ENCODE measurements around the gene PRMT2.

Gene PRMT2

GRCh38 chr21:46610018-46610701 lies 25.3 kb upstream of the PRMT2 start:
- TF ChIP-seq NFIC (IDR thresholded peaks at IDR 0.05) (no peak), CEBPB (IDR thresholded peaks at IDR 0.05) (no peak), ZBTB7A (IDR thresholded peaks at IDR 0.05; ENCODE audit: low read depth) (no peak), RAD21 (IDR thresholded peaks at IDR 0.05; ENCODE audit: low read depth) (no peak), YY1 (IDR thresholded peaks at IDR 0.05; ENCODE audit: low read depth) (no peak), EP300 (IDR thresholded peaks at IDR 0.05; ENCODE audit: borderline replicate concordance) (no peak)

- TF ChIP-seq ZBTB7A (IDR thresholded peaks at IDR 0.05; ENCODE audit: low read depth), result no peak
Observed at GRCh38 chr21:46613391-46613790, 22.1 kb upstream of the PRMT2 start.

- TF ChIP-seq CREB1 (IDR thresholded peaks at IDR 0.05; ENCODE audit: low read depth) (no peak), TAF1 (IDR thresholded peaks at IDR 0.05; ENCODE audit: low read depth) (no peak), TCF12 (IDR thresholded peaks at IDR 0.05; ENCODE audit: low read depth) (no peak), RAD21 (IDR thresholded peaks at IDR 0.05; ENCODE audit: low read depth) (no peak), YY1 (IDR thresholded peaks at IDR 0.05; ENCODE audit: low read depth) (no peak), USF1 (IDR thresholded peaks at IDR 0.05) (no peak), NFIC (IDR thresholded peaks at IDR 0.05) (no peak), FOXM1 (IDR thresholded peaks at IDR 0.05; ENCODE audit: borderline replicate concordance, low read depth) (no peak), ZBTB7A (IDR thresholded peaks at IDR 0.05; ENCODE audit: low read depth) (no peak)
Observed at GRCh38 chr21:46616050-46616449, 19.4 kb upstream of the PRMT2 start.

GRCh38 chr21:46616656-46617055 lies 18.8 kb upstream of the PRMT2 start:
- no peak for TF ChIP-seq USF1 (IDR thresholded peaks at IDR 0.05)
- TF ChIP-seq TAF1 (IDR thresholded peaks at IDR 0.05; ENCODE audit: low read depth), result no peak
- TF ChIP-seq YY1 (IDR thresholded peaks at IDR 0.05; ENCODE audit: low read depth), result no peak
- TF ChIP-seq REST (IDR thresholded peaks at IDR 0.05; ENCODE audit: low read depth), result no peak
- no peak for TF ChIP-seq CEBPB (IDR thresholded peaks at IDR 0.05)
- TF ChIP-seq NFIC (IDR thresholded peaks at IDR 0.05), result no peak
- no peak for TF ChIP-seq TEAD4 (IDR thresholded peaks at IDR 0.05)
- TF ChIP-seq EP300 (IDR thresholded peaks at IDR 0.05; ENCODE audit: borderline replicate concordance), result no peak
- TF ChIP-seq TCF12 (IDR thresholded peaks at IDR 0.05; ENCODE audit: low read depth), result no peak
- TF ChIP-seq MAX (IDR thresholded peaks at IDR 0.05), result no peak
- no peak for TF ChIP-seq FOXM1 (IDR thresholded peaks at IDR 0.05; ENCODE audit: borderline replicate concordance, low read depth)
- no peak for TF ChIP-seq RAD21 (IDR thresholded peaks at IDR 0.05; ENCODE audit: low read depth)
- TF ChIP-seq ZBTB7A (IDR thresholded peaks at IDR 0.05; ENCODE audit: low read depth), result no peak
- TF ChIP-seq CREB1 (IDR thresholded peaks at IDR 0.05; ENCODE audit: low read depth), result no peak
- TF ChIP-seq EGR1 (IDR thresholded peaks at IDR 0.05), result no peak

- TF ChIP-seq CEBPB (IDR thresholded peaks at IDR 0.05) (no peak), USF1 (IDR thresholded peaks at IDR 0.05) (no peak), TCF12 (IDR thresholded peaks at IDR 0.05; ENCODE audit: low read depth) (no peak), REST (IDR thresholded peaks at IDR 0.05; ENCODE audit: low read depth) (no peak), NFIC (IDR thresholded peaks at IDR 0.05) (no peak), ZBTB7A (IDR thresholded peaks at IDR 0.05; ENCODE audit: low read depth) (no peak), EP300 (IDR thresholded peaks at IDR 0.05; ENCODE audit: borderline replicate concordance) (no peak), RAD21 (IDR thresholded peaks at IDR 0.05; ENCODE audit: low read depth) (no peak), MAX (IDR thresholded peaks at IDR 0.05) (no peak), CREB1 (IDR thresholded peaks at IDR 0.05; ENCODE audit: low read depth) (no peak), YY1 (IDR thresholded peaks at IDR 0.05; ENCODE audit: low read depth) (no peak), TEAD4 (IDR thresholded peaks at IDR 0.05) (no peak)
Observed at GRCh38 chr21:46617267-46618051, 18.0 kb upstream of the PRMT2 start.
